GM18519 (cell line): Measurements from ENCODE around the gene NME2.
"Not testable (repeated sequence)": the region's sequence is repeated elsewhere in the genome, so short reads cannot be mapped to it uniquely, and the experiment has no call there.

Experiments used
- ATAC-seq: cut with Tn5 transposase; IDR thresholded peaks from one replicate; pipeline ENCODE4 v1.9.1; 2021; ENCODE audit warnings: mild to moderate bottlenecking, moderate library complexity; ENCODE audit not compliant: unreplicated experiment, low FRiP score

The NME2 gene

GRCh38 chr17:51152766-51153209 is 13.4 kb upstream of the NME2 start:
- no peak for ATAC-seq

- peak; percentile 89 for ATAC-seq
Measured at GRCh38 chr17:51153210-51154072, 12.8 kb upstream of the NME2 start, which contains the start of gene NME1. Gene NME1, plus strand, starts transcription at chr17:51153559. Its CDS starts 2,096 bp downstream, at chr17:51155655.

GRCh38 chr17:51154176-51154575 is 12.0 kb upstream of the NME2 start:
- ATAC-seq, result no peak

GRCh38 chr17:51155416-51155815 is 10.8 kb upstream of the NME2 start:
- ATAC-seq, result no peak

- ATAC-seq, result no peak
Measured at GRCh38 chr17:51159604-51160003, 6.6 kb upstream of the NME2 start.

- no peak for ATAC-seq
Measured at GRCh38 chr17:51161541-51161940, 4.7 kb upstream of the NME2 start.

- no peak for ATAC-seq
Measured at GRCh38 chr17:51164911-51165679, 1.1 kb upstream of the NME2 start.

- no peak for ATAC-seq
Measured at GRCh38 chr17:51165680-51166197, 472 bp upstream of the NME2 start.

- ATAC-seq, result no peak
Measured at GRCh38 chr17:51166987-51167931, 1.0 kb downstream of the NME2 start.

GRCh38 chr17:51169340-51169739 is 3.1 kb downstream of the NME2 start:
- ATAC-seq, result no peak

- ATAC-seq, result no peak
Measured at GRCh38 chr17:51170736-51171135, 4.5 kb downstream of the NME2 start.

GRCh38 chr17:51172030-51172429 is 5.8 kb downstream of the NME2 start:
- ATAC-seq, result not testable (repeated sequence)

GRCh38 chr17:51180486-51180885 is 14.3 kb downstream of the NME2 start:
- no peak for ATAC-seq

- no peak for ATAC-seq
Measured at GRCh38 chr17:51184124-51184523, 17.9 kb downstream of the NME2 start.

GRCh38 chr17:51185763-51186332 is 19.6 kb downstream of the NME2 start:
- ATAC-seq, result no peak

GRCh38 chr17:51188271-51188833 is 22.1 kb downstream of the NME2 start:
- ATAC-seq, result no peak

GRCh38 chr17:51189162-51189561 is 23.0 kb downstream of the NME2 start:
- ATAC-seq, result no peak

GRCh38 chr17:51189628-51190027 is 23.4 kb downstream of the NME2 start:
- ATAC-seq, result no peak

GRCh38 chr17:51191895-51192294 is 25.7 kb downstream of the NME2 start:
- ATAC-seq, result no peak
